NCI-H2081 (cell line): ENCODE measurements around the gene SLC9B1.
"Not testable (repeated sequence)": the region's sequence is repeated elsewhere in the genome, so short reads cannot be mapped to it uniquely, and the experiment has no call there.

Source experiments
- DNase-seq, 2 experiments: peaks; one replicate each; lab custom pipeline; 2025; lab: John Stamatoyannopoulos, UW

Gene SLC9B1

DNA sequence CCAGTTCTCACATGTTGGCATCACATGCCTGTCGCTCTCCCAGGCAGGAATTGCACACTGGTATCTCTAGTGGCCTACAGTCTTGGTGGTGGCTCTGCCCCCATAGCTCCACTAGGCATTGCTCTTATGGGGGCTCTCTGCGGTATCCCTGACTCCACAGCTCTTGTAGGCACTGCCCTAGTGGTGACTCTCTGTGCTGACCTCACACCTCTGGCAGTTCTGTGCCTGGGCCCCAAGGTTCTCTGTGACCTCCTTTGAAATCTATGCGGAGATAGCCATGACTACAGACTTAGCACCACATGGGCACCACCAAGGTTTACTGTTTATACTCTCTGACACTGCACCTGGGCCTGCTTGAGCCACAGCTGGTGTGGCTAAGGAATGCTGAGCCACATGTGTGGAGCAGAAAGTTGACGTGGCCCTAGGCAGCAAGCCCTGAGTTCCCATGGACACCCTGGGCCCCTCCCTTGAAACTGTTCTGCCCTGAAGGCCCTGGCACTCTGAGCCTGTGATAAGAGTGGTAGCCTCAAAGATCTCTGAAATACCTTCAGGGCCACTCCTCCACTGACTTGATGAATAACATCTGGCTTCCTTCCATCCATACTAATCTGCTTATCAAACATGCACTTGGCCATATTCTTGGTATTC, 8.0 kb downstream of the SLC9B1 start:
- DNase-seq = no peak

DNA sequence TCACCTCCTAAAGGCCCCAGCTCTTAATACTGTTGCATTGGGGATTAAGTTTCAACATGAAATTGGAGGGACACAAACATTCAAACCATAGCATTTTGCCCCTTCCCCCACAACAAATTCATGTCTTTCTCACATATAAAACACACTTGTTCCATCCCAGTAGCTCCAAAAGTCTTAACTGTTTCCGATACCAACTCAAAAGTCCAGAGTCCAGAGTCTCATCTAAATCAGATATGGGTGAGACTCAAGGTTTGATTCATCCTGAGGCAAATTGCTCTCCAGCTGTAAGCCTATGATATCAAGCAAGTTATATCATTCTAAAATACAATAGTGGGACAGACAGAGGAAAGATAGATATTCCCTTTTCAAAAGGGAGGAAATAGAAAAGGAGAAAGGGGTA, 8.7 kb downstream of the SLC9B1 start:
- DNase-seq = no peak

DNA sequence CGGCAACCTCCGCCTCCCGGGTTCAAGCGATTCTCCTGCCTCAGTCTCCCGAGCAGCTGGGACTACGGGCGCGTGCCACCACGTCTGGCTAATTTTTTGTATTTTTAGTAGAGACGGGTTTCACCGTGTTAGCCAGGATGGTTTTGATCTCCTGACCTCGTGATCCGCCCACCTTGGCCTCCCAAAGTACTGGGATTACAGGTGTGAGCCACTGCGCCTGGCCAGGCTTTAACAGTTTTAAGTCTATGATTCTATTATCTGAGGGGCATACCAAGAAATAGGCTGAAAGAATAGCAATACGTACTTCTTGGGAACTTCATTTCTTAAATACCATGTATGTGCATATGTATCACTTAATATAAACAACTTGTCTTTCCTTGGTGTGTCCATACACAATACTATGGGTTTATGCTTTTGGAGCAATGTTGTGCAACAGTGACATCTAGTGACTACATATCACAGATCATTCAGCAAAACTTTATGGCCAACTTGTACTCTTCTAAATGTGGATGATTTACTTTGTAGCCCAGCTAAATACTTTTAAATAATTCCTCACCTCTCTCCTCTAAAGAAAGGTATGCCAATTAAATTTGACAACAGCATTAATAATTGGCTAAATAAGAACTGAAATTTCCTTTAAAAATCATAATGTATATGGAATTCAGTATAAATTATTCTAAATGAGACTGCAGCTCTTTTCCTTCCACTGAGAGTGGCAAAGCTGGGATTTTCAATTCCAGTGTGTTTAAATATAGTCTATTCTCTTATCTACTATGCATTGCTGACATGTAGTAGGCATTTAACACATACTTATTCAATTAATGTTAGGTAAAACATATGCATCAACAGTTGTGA, 10.4 kb downstream of the SLC9B1 start:
- peak; percentile 27 to 58 for DNase-seq

DNA sequence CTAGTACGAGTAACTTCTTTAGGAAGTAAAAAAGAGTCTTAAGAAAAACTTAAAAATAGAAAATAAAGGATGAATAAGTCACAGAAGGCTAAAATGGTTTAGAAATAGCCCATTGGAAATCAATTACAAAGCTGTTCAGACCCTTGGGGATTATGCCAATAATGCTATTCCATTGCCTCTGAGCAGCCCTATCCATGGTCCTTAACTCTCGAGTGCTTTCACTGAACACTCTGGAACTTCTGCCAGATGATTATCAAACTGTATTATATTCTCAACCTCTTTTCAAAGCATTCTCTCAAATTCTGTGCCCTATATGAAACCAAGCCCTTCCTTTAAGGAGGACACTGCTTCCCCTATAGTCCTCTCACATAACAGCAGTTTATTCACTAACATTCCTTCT, 17.0 kb downstream of the SLC9B1 start:
- no peak for DNase-seq

DNA sequence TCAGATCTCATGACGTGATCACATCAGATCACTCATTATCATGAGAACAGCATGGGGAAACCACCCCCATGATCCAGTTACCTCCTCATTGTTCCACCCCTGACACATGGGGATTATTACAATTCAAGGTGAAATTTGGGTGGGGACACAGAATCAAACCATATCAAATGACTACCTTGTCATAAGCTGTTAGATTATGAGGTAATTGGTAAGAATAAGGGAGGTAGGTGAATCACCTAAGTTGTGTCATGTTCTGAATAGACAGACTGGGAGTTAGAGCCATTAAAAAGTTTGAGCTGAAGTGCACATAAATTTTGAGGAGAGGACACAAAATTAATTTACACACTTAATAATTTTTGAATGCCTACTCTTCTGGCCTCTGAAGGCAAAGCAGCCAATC, 24.7 kb downstream of the SLC9B1 start:
- no peak for DNase-seq

DNA sequence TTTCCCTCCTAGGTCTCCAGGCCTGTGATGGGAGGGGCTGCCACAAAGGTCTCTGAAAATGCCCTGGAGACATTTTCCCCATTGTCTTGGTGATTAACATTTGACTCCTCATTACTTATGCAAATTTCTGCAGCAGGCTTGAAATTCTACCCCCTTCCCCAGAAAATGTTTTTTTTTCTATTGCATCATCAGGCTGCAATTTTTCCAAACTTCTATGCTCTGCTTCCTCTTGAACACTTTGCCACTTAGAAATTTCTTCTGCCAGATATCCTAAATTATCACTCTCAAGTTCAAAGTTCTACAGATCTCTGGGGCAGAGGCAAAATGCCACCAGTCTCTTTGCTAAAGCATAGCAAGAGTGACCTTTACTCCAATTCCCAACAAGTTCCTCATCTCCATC, 25.5 kb downstream of the SLC9B1 start:
- DNase-seq = not testable (repeated sequence)

DNA sequence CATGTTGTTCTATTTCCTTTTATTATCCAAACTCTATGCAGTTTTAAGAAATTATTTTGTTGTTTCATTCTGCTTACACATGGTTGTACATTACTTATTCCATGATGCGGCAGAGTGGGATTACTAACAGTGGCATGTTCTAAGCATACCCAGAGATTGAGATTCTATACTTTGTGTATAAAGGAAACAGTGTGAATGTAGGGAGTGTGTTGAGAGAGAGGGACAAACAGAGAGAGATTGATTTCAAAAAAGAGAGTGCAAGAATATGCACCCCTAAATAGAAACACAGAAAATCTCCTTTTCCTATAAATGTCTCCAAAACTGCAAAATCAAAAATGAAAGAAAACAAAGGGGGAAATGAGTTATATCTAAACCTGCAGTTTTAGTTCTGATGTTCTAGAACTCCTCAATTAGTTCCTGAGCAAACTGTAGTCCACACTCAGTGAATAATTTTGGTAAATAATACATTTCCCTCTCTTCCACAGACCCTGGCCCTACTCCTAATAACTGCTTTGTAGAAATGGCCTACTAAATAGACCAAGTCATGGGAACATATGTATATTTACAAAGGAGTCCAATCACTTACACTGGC, 31.0 kb downstream of the SLC9B1 start:
- DNase-seq = no peak

DNA sequence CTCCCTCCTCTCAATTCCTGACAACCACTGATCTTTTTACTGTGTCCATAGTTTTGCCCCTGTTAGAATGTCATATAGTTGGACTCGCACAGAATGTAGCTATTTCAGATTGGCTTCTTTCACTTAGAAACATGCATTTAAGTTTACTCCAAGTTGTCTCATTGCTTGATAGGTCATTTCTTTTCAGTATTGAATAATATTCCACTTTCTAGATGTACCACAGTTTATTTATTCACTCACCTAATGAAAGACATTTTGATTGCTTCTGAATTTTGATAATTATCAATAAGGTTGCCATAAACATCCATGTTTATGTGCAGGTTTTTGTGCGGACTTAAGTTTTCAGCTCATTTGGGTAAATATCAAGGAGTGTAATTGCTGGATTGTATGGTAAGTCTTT, 38.5 kb downstream of the SLC9B1 start:
- no peak for DNase-seq

DNA sequence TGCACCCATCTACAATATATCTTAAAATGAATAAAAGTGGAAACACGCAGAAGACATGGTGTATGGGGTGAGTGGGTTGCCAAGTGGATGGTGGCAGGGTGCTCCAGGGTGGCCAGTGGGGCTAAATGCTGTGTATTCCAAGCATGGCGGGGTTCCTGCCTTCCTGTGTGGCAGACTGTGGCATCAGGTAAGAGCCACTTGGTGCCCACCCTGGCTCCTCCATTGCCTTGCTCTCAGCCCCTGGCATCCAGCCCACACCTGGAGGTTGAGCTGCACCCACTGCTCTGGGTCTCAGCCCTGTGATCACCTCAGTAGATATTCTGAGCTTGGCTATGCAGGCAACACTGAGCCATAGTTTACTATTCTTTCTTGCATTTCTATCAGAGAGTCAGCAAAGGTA, 57.7 kb downstream of the SLC9B1 start:
- not testable (repeated sequence) for DNase-seq

DNA sequence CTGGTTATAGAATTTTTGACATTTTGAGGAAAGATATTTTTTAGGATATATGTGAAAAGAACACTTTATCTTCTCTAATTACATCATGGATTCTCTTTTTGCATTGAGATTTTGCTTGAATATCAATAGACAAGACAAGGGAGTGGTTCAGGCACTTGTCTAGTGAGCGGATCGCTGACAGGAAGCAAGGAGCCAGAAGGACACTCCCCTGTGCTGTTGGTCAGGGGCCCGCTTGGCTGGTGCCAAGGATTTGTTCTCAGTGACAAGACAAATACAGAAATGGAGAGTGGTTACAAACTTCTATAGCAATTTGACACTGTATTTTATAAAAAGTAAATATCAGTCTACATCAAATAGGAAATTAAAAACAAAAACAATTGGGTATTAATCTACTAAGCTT, 60.0 kb downstream of the SLC9B1 start:
- no peak for DNase-seq

DNA sequence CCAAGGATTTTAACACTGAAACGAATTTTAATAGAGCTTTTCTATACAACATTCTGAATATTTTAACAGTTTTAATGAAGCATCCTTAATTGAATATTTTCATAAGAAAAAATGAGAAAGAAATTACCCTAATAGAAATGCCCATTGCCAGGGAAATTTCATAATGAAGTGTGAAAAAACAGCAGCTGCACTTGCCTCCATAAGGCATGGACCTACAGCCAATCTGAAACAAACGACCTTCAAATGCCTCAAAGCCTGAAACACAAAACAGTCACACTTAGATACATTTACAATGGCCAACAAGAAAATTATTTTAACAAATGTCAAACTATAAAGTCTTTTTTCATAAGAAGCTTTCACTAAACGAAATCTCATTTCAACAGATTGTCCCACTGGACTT, 74.4 kb downstream of the SLC9B1 start:
- no peak for DNase-seq

DNA sequence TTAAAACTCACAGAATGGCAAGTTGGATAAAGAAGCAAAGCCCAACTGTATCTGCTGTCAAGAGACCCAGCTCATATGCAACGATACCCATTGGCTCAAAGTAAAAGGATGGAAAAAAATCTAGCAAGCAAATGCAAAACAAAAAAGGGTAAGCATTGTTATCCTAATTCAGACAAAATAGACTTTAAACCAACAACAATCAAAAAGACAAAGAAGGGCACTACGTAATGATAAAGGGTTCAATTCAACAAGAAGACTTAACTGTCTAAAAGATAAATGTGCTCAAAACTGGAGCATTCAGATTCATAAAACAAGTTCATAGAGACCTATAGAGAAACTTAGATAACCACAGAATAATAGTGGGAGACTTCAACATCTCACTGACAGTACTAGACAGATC, 81.4 kb downstream of the SLC9B1 start:
- not testable (repeated sequence) for DNase-seq

DNA sequence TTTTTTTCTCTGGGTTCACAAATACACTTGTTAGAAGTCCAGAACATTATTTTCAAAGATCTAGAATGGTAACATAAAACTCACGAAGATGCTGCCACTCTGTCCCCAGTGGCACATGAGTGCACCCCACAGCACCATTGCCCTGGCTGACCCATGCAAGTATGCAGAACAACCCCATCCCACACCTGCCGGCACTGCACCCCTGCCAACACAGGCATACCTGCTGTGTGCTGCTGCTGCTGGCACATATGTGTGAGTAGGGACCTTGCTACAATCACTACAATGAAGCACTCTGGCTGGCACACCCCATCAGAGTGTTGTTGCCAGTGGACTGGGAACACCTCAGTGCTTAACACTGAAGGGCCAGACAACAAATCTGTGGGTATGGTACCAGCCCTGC, 83.8 kb downstream of the SLC9B1 start:
- DNase-seq = no peak

DNA sequence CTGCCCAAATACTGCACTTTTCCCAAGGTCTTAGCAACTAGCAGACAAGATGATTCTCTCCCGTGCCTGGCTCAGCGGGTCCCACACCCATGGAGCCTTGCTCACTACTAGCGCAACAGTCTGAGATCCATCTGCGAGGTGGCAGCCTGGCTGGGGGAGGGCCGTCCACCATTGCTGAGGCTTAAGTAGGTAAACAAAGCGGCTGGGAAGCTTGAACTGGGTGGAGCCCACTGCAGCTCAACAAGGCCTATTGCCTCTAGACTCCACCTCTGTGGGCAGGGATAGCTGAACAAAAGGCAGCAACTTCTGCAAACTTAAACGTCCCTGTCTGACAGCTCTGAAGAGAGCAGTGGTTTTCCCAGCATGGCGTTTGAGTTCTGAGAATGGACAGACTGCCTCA, 99.8 kb downstream of the SLC9B1 start:
- DNase-seq = not testable (repeated sequence)

DNA sequence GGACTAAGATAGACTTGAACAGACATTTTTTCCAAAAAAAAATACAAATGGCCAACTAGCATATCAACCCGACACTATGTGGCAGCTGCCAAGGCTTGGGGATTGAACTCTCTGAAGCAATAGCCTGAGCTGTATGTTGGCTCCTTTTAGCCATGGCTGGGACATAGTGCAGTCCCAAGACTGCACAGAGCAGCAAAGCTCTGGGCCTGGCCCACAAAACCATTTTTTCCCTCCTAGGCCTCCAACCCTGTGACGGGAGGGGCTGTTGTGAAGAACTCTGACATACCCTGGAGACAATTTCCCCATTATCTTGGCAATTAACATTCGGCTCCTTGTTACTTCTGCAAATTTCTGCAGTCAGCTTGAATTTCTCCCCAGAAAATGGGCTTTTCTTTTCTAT, 100.6 kb downstream of the SLC9B1 start:
- DNase-seq = no peak

DNA sequence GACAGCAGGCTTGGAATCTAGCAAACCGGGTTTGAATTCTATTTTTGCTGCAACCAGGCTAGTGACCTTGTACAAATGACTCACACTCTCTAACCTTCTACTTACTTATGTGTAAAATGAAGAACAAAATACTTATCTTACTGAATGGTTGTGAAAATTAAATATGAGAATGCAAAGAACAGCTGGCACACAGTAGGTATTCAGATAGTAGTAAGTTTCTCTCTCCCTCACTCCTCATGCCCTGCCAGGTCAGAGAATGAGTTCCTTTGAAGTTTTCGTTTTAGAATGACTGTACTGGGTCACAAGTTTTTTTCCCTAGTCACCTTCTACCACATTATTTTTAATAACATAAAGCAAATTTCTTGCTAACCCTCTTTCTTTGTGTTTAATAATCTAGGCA, 117.7 kb downstream of the SLC9B1 start:
- DNase-seq = no peak

DNA sequence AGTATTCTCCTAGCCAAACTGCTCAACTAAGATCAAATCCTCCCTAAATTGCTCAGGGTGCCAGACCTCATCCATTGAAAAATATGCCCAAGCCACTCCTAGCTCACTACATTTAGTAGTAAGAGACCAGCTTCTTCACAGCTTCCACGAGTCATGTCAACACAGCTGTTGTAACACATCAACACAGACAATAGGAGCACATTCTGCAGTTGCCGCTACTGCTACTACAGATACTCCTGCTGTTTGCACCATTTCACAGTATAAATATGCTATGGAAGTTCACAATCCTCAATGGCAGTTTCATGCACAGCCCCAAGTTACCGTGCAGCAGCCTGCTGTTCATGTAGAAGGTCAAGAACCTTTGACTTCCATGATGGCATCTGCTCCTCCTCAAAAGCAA, 121.9 kb downstream of the SLC9B1 start:
- DNase-seq = not testable (repeated sequence)

DNA sequence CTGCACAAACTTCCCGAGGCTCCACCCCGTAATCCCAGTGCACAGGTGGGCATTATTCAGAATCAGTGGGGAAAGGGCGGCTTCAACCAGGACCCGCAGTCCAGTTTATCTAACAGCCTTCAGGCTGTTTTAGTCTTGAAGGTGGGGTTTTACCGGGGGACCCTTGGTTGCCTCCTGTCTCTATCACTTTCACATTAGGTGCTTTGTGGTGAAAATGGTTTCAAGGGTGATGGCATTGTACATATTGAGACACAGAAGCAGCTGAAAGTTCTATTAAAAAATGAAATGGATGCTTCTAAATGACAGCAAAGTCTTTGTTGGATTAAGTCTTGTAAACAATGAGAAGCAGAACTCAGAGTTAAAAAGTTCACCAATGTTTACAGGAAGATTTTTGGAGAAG, 123.0 kb downstream of the SLC9B1 start:
- not testable (repeated sequence) for DNase-seq

DNA sequence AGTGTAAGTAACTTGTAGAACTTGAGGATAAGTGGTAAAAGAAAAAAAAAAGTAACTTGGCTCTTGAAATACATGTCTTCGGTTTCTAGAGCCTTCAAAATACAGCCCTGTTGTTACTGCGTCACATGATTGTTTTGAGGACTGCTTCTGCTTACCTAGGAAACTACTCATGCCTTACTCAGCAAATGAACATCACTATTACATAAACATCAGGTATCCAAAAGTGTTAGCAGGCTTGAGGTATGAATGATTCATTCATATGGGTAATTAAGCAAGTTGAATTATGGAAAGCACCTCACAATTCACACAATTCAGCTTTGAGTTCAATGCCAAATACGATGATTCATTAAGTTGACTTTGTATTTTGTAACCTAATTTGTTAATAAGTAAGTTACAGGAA, 129.6 kb downstream of the SLC9B1 start:
- not testable (repeated sequence) for DNase-seq

DNA sequence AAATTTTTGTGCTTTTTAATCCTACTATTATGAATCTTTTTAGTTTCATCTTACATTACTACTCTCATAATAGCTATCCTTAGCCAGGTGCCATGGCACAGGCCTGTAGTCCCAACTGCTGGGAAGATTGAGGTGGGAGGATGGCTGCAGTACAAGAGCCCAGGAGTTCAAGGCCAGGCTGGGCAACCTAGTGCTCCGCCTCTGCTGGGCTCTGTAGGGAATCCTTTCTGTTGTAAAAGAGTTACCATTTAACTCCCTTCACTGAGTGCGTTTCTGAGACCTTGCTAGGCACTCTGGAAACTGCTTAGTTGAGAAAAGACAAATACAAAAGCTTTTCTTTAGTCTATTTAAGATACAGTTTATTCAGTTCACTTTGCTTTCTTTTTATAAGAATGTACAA, 130.9 kb downstream of the SLC9B1 start:
- DNase-seq = not testable (repeated sequence)

DNA sequence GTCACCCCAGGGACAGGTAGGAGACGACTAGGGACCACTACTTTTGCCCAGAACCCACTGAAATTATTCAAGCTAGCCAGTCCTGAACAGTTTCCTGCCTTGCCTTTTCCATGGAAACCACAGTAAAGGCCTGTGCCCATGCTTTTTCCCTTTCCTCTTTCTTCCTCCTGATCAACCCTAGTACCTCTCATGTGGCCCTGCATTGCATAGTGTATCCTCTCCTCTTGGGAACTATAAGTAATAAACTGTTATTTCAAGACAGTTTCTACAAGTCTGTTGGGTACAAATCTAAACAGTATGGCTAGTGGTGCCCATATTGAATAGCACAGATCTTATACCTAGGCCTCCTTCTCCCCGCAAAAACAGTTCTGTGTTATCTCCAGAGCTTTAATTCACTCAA, 136.2 kb downstream of the SLC9B1 start:
- DNase-seq = no peak

DNA sequence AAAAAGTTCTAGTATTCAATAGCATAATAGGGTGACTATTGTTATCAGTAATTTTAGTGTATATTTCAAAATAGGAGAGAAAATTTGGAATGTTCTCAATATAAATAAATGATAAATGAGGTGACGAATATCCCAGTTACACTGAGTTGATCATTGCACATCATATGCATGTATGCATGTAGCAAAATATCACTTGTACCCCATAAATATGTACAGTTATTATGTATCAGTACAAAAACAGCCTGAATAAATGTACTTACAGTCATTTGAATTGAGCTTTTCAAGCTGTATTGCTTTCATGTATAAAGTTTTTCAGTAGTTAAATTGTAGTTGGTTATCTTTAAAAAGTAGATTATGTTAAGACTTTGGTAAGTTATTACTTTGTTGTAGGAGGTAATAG, 138.2 kb downstream of the SLC9B1 start:
- no peak for DNase-seq

DNA sequence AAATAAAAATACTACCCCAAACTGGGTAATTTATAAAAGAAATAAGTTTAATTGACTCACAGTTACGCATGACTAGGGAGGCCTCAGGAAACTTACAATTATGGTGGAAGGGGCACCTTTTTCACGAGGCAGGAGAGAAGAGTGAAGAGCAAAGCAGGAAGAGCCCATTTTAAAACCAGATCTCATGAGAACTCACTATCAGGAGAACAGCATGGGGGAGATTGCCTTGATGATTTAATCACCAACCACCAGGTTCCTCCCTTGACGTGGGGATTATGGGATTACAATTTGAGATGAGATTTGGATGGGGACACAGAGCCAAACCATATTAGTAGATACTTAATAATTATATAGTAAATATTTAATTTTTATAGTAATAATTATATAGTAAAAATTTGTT, 140.6 kb downstream of the SLC9B1 start:
- DNase-seq = no peak
